H9 (cell line): ENCODE results near the gene OR12D1. TPM values are rescaled to one million over a fixed set of nuclear protein-coding genes. Genes with fewer than 3 reads are reported as not detected.

ENCODE experiments used
- DNase-seq: peaks from one replicate; pipeline ENCODE4 v3.0.0-alpha.2; 2017
- H2AFZ ChIP-seq: one replicate; pipeline ENCODE4 v1.6.1; 2013; ENCODE audit warnings: mild to moderate bottlenecking, low read length, control low read depth, moderate library complexity
- H2AK5ac ChIP-seq: 2 replicates; pipeline ENCODE4 v1.6.1; 2013; ENCODE audit warnings: low read length, control low read depth, mixed read lengths; ENCODE audit not compliant: insufficient read length
- H2BK120ac ChIP-seq: one replicate; pipeline ENCODE4 v1.6.1; 2013; ENCODE audit warnings: low read depth, mild to moderate bottlenecking, low read length, control low read depth, inconsistent platforms; ENCODE audit not compliant: poor library complexity, severe bottlenecking
- H2BK12ac ChIP-seq: 2 replicates; pipeline ENCODE4 v1.6.1; 2013; ENCODE audit warnings: low read length, control low read depth, mixed read lengths, low read depth; ENCODE audit not compliant: insufficient read length
- H2BK15ac ChIP-seq: 2 replicates; pipeline ENCODE4 v1.6.1; 2013; ENCODE audit warnings: low read depth, low read length, control low read depth
- H2BK20ac ChIP-seq: one replicate; pipeline ENCODE4 v1.6.1; 2013; ENCODE audit warnings: low read depth, mild to moderate bottlenecking, low read length, control low read depth, inconsistent platforms; ENCODE audit not compliant: poor library complexity, severe bottlenecking
- H2BK5ac ChIP-seq: 2 replicates; pipeline ENCODE4 v1.6.1; 2013; ENCODE audit warnings: low read length, control low read depth, mixed read lengths; ENCODE audit not compliant: insufficient read length
- H3K14ac ChIP-seq: 2 replicates; pipeline ENCODE4 v1.6.1; 2013; ENCODE audit warnings: low read length, control low read depth; ENCODE audit not compliant: insufficient read depth
- H3K18ac ChIP-seq: 2 replicates; pipeline ENCODE4 v1.6.1; 2013; ENCODE audit warnings: low read depth, mild to moderate bottlenecking, mixed read lengths, low read length, control low read depth; ENCODE audit not compliant: insufficient read length
- H3K23ac ChIP-seq: 2 replicates; pipeline ENCODE4 v1.6.1; 2013; ENCODE audit warnings: low read length, control low read depth, mixed read lengths, low read depth; ENCODE audit not compliant: insufficient read length
- H3K23me2 ChIP-seq: 2 replicates; pipeline ENCODE4 v1.6.1; 2013; ENCODE audit warnings: low read depth, mild to moderate bottlenecking, mixed read lengths, low read length, control low read depth; ENCODE audit not compliant: insufficient read length, poor library complexity, severe bottlenecking
- H3K27ac ChIP-seq: 2 replicates; pipeline ENCODE4 v1.5.1; 2013; ENCODE audit warnings: low read length, control low read depth, mixed read lengths, low read depth; ENCODE audit not compliant: insufficient read length
- H3K27me3 ChIP-seq: 2 replicates; pipeline ENCODE4 v1.6.1; 2013; ENCODE audit warnings: low read length, control low read depth, inconsistent platforms; ENCODE audit not compliant: insufficient read depth
- H3K4ac ChIP-seq: 2 replicates; pipeline ENCODE4 v1.6.1; 2013; ENCODE audit warnings: low read depth, mild to moderate bottlenecking, control low read depth, inconsistent platforms, low read length, moderate library complexity
- H3K4me1 ChIP-seq: 2 replicates; pipeline ENCODE4 v1.6.1; 2013; ENCODE audit warnings: low read length, control low read depth, inconsistent platforms; ENCODE audit not compliant: insufficient read depth
- H3K4me2 ChIP-seq: 2 replicates; pipeline ENCODE4 v1.6.1; 2013; ENCODE audit warnings: low read length, control low read depth, mixed read lengths; ENCODE audit not compliant: insufficient read length, insufficient read depth
- H3K56ac ChIP-seq: 2 replicates; pipeline ENCODE4 v1.6.1; 2013; ENCODE audit warnings: low read depth, mild to moderate bottlenecking, mixed read lengths, low read length, control low read depth; ENCODE audit not compliant: insufficient read length
- H3K79me1 ChIP-seq: 2 replicates; pipeline ENCODE4 v1.6.1; 2013; ENCODE audit warnings: low read depth, mild to moderate bottlenecking, moderate library complexity, low read length, control low read depth, inconsistent platforms; ENCODE audit not compliant: insufficient read depth, poor library complexity, severe bottlenecking
- H3K79me2 ChIP-seq: 2 replicates; pipeline ENCODE4 v1.6.1; 2013; ENCODE audit warnings: low read length, control low read depth, inconsistent platforms; ENCODE audit not compliant: insufficient read depth
- H3K9ac ChIP-seq: 2 replicates; pipeline ENCODE4 v1.6.1; 2013; ENCODE audit warnings: low read length, control low read depth, mixed read lengths; ENCODE audit not compliant: insufficient read length; ENCODE audit errors: extremely low read depth
- H3K9me3 ChIP-seq: one replicate; pipeline ENCODE4 v1.6.1; 2013; ENCODE audit warnings: low read depth, low read length, inconsistent platforms; ENCODE audit not compliant: control insufficient read depth
- H3T11ph ChIP-seq: one replicate; pipeline ENCODE4 v1.6.1; 2013; ENCODE audit warnings: mild to moderate bottlenecking, low read length, control low read depth, inconsistent platforms
- H4K20me1 ChIP-seq: one replicate; pipeline ENCODE4 v1.6.1; 2013; ENCODE audit not compliant: control insufficient read depth, insufficient read length, insufficient read depth
- H4K5ac ChIP-seq: 2 replicates; pipeline ENCODE4 v1.6.1; 2013; ENCODE audit warnings: low read depth, mild to moderate bottlenecking, mixed read lengths, low read length, control low read depth; ENCODE audit not compliant: insufficient read length
- H4K8ac ChIP-seq: replicated peaks from 2 replicates; pipeline ENCODE4 v1.6.1; 2013; ENCODE audit warnings: low read length, control low read depth, mixed read lengths, low read depth; ENCODE audit not compliant: insufficient read length
- H4K91ac ChIP-seq: 2 replicates; pipeline ENCODE4 v1.6.1; 2013; ENCODE audit warnings: low read depth, mild to moderate bottlenecking, moderate library complexity, mixed read lengths, low read length, control low read depth; ENCODE audit not compliant: insufficient read length
- H3K27ac Mint-ChIP-seq, 3 experiments: 2 replicates in 2 of 3; 3 replicates in 1 of 3; pipeline ENCODE4 v1.8.0; 2020 to 2021; ENCODE audit warnings: mixed read lengths in 3 of 3, mild to moderate bottlenecking in 1 of 3, moderate library complexity in 1 of 3
- H3K27me3 Mint-ChIP-seq: 2 replicates; pipeline ENCODE4 v1.8.0; 2021; ENCODE audit warnings: low read depth, mild to moderate bottlenecking, moderate library complexity, mixed read lengths
- H3K36me3 Mint-ChIP-seq, 3 experiments: 2 replicates in 2 of 3; 3 replicates in 1 of 3; pipeline ENCODE4 v1.8.0; 2020 to 2021; ENCODE audit warnings: low read depth in 3 of 3, mixed read lengths in 3 of 3; ENCODE audit not compliant: insufficient read depth in 1 of 3
- H3K4me1 Mint-ChIP-seq, 2 experiments: 2 replicates each; pipeline ENCODE4 v1.8.0; 2020; ENCODE audit warnings: mixed read lengths in 2 of 2
- H3K4me3 Mint-ChIP-seq, 2 experiments: 2 replicates in 1 of 2; 3 replicates in 1 of 2; pipeline ENCODE4 v1.8.0; 2020 to 2021; ENCODE audit warnings: mild to moderate bottlenecking in 2 of 2, mixed read lengths in 2 of 2, moderate library complexity in 1 of 2
- H3K9me3 Mint-ChIP-seq, 2 experiments: 2 replicates in 1 of 2; 3 replicates in 1 of 2; pipeline ENCODE4 v1.8.0; 2020; ENCODE audit warnings: mild to moderate bottlenecking in 2 of 2, mixed read lengths in 2 of 2, moderate library complexity in 1 of 2
- CTCF ChIP-seq: fragments of 200-600 bp; sonication (generic); conservative IDR thresholded peaks from 3 replicates; pipeline ENCODE4 v1.8.0; 2021; ENCODE audit warnings: antibody characterized with exemption, mild to moderate bottlenecking
- total RNA-seq: library from RNA; stranded (reverse); gene quantifications from 2 replicates; pipeline ENCODE4 v1.2.1, GENCODE V29; 2021

The OR12D1 gene
- total RNA-seq, 1 experiment from 2014 or later: not detected

GRCh38 chr6:29376003-29376402 is 38.7 kb upstream of the OR12D1 start:
- Histone ChIP-seq H4K20me1 (no peaks in the 10 kb centered on the region), H3K27me3 (no peaks in the 10 kb centered on the region), H3K79me1 (no peaks in the 10 kb centered on the region), H3K79me2 (no peaks in the 10 kb centered on the region), H3K9ac (no peak overlapping the region), H3K4ac (no peak overlapping the region), H3K4me2 (no peak overlapping the region), H3K18ac (no peak overlapping the region), H4K8ac (no peak overlapping the region), H2BK120ac (no peak overlapping the region), H3K4me1 (no peaks in the 10 kb centered on the region), H2AFZ (no peak overlapping the region), H4K5ac (no peak overlapping the region), H3K14ac (no peak overlapping the region), H3K23me2 (no peaks in the 10 kb centered on the region), H4K91ac (no peak overlapping the region), H3K9me3 (no peaks in the 10 kb centered on the region), H2BK5ac (no peak overlapping the region), H3K27ac (no peak overlapping the region), H3T11ph (no peak overlapping the region), H2BK15ac (no peak overlapping the region), H2BK12ac (no peak overlapping the region), H3K23ac (no peak overlapping the region), H2BK20ac (no peak overlapping the region), H2AK5ac (no peak overlapping the region), H3K56ac (no peak overlapping the region)
- Mint-ChIP-seq H3K27ac (no peak overlapping the region), H3K4me3 (no peak overlapping the region), H3K9me3 (no peaks in the 10 kb centered on the region), H3K36me3 (no peaks in the 10 kb centered on the region), H3K27me3 (no peaks in the 10 kb centered on the region), H3K4me1 (peaks cover 4% of the 10 kb centered on the region in 2 experiments; a peak in 1 of 4 replicates)
- TF ChIP-seq CTCF: peak; percentile 53
- no peak for DNase-seq
